Measurements from ENCODE around the gene NATD1. TPM values are rescaled to one million over a fixed set of nuclear protein-coding genes. Genes with fewer than 3 reads are reported as not detected.
"Not testable (repeated sequence)": the region's sequence is repeated elsewhere in the genome, so short reads cannot be mapped to it uniquely, and the experiment has no call there.

Gene NATD1
- polyA plus RNA-seq, 4 donors, result 2.4 to 7.5 (median 2.9) TPM

- peaks cover 4 to 37% (median 10%) of the 10 kb centered on the region in 3 donors for H3K36me3 ChIP-seq (ENCODE audit: control insufficient read depth in 3 of 3, insufficient read depth in 2 of 3, low read depth in 1 of 3, low read length in 3 of 3)
- not testable (repeated sequence) for DNase-seq; H3K9me3 ChIP-seq (ENCODE audit: control insufficient read depth in 2 of 2, insufficient read depth in 1 of 2, low read depth in 1 of 2, low read length in 1 of 2); FAIRE-seq; H3K4me1 ChIP-seq (ENCODE audit: control insufficient read depth in 3 of 3, insufficient read depth in 2 of 3, low read depth in 1 of 3, low read length in 2 of 3); H3K27ac ChIP-seq (ENCODE audit: low read depth in 1 of 3, low read length in 2 of 3); H3K4me3 ChIP-seq (ENCODE audit: low read depth in 1 of 3, low read length in 3 of 3); H3K27me3 ChIP-seq (ENCODE audit: control insufficient read depth in 3 of 3, insufficient read depth in 3 of 3, low read length in 3 of 3)
- 89 to 96% (median 96%) methylated on average over 7 of the region's 7 CpGs for WGBS, 3 donors
Observed at GRCh38 chr17:21192414-21192813, 60.8 kb downstream of the NATD1 start.

DNA sequence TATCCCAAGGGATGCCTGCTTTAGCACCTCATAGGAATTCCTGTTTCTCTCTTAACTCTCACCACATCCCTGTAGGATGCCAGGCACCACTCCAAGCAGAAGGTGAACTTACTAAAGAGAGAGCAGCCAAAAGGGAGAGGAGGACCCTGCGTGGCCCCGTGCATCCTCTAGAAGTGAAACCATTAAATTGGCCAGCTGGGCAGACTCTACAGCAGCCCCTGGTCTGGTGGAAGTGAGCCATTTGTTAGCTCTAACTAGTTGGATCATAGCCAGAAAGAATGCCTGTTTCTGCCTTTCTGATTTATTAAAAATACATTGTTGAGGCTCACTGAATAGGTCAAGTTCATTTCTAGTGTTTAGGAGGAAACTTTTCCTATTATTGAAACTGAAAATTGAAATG is 61.5 kb downstream of the NATD1 start:
- H3K36me3 ChIP-seq (ENCODE audit: control insufficient read depth in 3 of 3, insufficient read depth in 2 of 3, low read depth in 1 of 3, low read length in 3 of 3), result peaks cover 2 to 35% (median 7%) of the 10 kb centered on the region in 3 donors
- peaks cover 0 to 3% (median 0%) of the 10 kb centered on the region in 3 donors for H3K4me1 ChIP-seq (ENCODE audit: control insufficient read depth in 3 of 3, insufficient read depth in 2 of 3, low read depth in 1 of 3, low read length in 2 of 3)
- H3K27me3 ChIP-seq (ENCODE audit: control insufficient read depth in 3 of 3, insufficient read depth in 3 of 3, low read length in 3 of 3), result no peaks in the 10 kb centered on the region
- DNase-seq (no peak), FAIRE-seq (no peak)
- H3K4me3 ChIP-seq (ENCODE audit: low read depth in 1 of 3, low read length in 3 of 3), result no peak overlapping the region
- H3K9me3 ChIP-seq (ENCODE audit: control insufficient read depth in 2 of 2, insufficient read depth in 1 of 2, low read depth in 1 of 2, low read length in 1 of 2), result no peaks in the 10 kb centered on the region
- 53 to 96% (median 74%) methylated on average over 2 of the region's 2 CpGs for WGBS, 3 donors
- no peak overlapping the region for H3K27ac ChIP-seq (ENCODE audit: low read depth in 1 of 3, low read length in 2 of 3)

DNA sequence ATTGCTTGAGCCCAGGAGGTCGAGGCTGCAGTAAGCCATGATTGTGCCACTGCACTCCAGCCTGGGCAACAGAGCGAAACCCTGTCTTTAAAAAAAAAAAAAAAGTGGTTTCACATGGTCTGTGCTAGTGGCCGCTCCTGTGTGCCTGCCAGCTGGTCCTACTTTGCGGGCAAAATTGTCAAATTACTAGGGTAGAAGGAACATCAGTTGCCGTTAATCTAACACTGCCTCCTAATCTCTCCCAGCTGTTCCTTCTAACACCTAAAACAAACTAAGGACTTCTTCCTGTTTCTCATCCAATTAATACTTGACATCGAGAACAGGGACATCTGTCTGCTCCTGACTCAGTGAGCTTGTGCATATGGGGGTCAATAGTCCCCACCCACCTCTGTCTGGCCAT is 63.1 kb downstream of the NATD1 start:
- WGBS, 3 donors, result 88 to 98% (median 92%) methylated on average over 6 of the region's 6 CpGs
- no peaks in the 10 kb centered on the region for H3K9me3 ChIP-seq (ENCODE audit: control insufficient read depth in 2 of 2, insufficient read depth in 1 of 2, low read depth in 1 of 2, low read length in 1 of 2)

GRCh38 chr17:21189361-21189760 is 63.8 kb downstream of the NATD1 start:
- no peak overlapping the region for H3K4me3 ChIP-seq (ENCODE audit: low read depth in 1 of 3, low read length in 3 of 3)
- DNase-seq (no peak), FAIRE-seq (no peak)
- WGBS, 3 donors, result 93 to 95% (median 93%) methylated on average over 4 of the region's 4 CpGs
- no peaks in the 10 kb centered on the region for H3K9me3 ChIP-seq (ENCODE audit: control insufficient read depth in 2 of 2, insufficient read depth in 1 of 2, low read depth in 1 of 2, low read length in 1 of 2)
- no peak overlapping the region for H3K27ac ChIP-seq (ENCODE audit: low read depth in 1 of 3, low read length in 2 of 3)
- H3K36me3 ChIP-seq (ENCODE audit: control insufficient read depth in 3 of 3, insufficient read depth in 2 of 3, low read depth in 1 of 3, low read length in 3 of 3), result peaks cover 6 to 41% (median 6%) of the 10 kb centered on the region in 3 donors
- H3K27me3 ChIP-seq (ENCODE audit: control insufficient read depth in 3 of 3, insufficient read depth in 3 of 3, low read length in 3 of 3), result no peaks in the 10 kb centered on the region
- H3K4me1 ChIP-seq (ENCODE audit: control insufficient read depth in 3 of 3, insufficient read depth in 2 of 3, low read depth in 1 of 3, low read length in 2 of 3), result peaks cover 0 to 3% (median 0%) of the 10 kb centered on the region in 3 donors

More for the DNA sequence above, 63.1 kb downstream of the NATD1 start:
- FAIRE-seq, result no peak
- Histone ChIP-seq H3K4me3 (ENCODE audit: low read depth in 1 of 3, low read length in 3 of 3) (no peak overlapping the region), H3K36me3 (ENCODE audit: control insufficient read depth in 3 of 3, insufficient read depth in 2 of 3, low read depth in 1 of 3, low read length in 3 of 3) (peaks cover 3 to 37% (median 4%) of the 10 kb centered on the region in 3 donors), H3K27ac (ENCODE audit: low read depth in 1 of 3, low read length in 2 of 3) (no peak overlapping the region), H3K27me3 (ENCODE audit: control insufficient read depth in 3 of 3, insufficient read depth in 3 of 3, low read length in 3 of 3) (no peaks in the 10 kb centered on the region), H3K4me1 (ENCODE audit: control insufficient read depth in 3 of 3, insufficient read depth in 2 of 3, low read depth in 1 of 3, low read length in 2 of 3) (peaks cover 0 to 3% (median 0%) of the 10 kb centered on the region in 3 donors)
- no peak for DNase-seq

Other genes starting within 250 kb of the NATD1 start
- gene USP22, start 210.4 kb downstream of the NATD1 start, polyA plus RNA-seq, result 10 to 100 TPM; 25.5 to 96.4 (median 48.3) TPM
- gene DHRS7B, start 126.4 kb downstream of the NATD1 start, polyA plus RNA-seq, result 10 to 100 TPM; 23.5 to 33.7 (median 27.8) TPM
- gene TMEM11, start 39.2 kb downstream of the NATD1 start, polyA plus RNA-seq, result 10 to 100 TPM; 21.5 to 38.7 (median 26.9) TPM
- 10 to 100 TPM; 48.5 to 98.2 (median 73.7) TPM for gene MAP2K3, start 31.3 kb upstream of the NATD1 start, polyA plus RNA-seq
- gene KCNJ12, start 122.9 kb upstream of the NATD1 start, polyA plus RNA-seq, result 10 to 100 TPM in 1 of 4 donors, 1 to 10 TPM in 1, not detected in 2; 2.0 to 17.8 TPM